Small intestine (tissue), 16 donors: ENCODE data around the gene WDR45. TPM values are rescaled to one million over a fixed set of nuclear protein-coding genes. Genes with fewer than 3 reads are reported as not detected.
"Not testable (repeated sequence)": the region's sequence is repeated elsewhere in the genome, so short reads cannot be mapped to it uniquely, and the experiment has no call there.

Experiments used
- DNase-seq, 2 donors: peaks; one replicate each; pipeline versions ENCODE4 v3.0.0 to v3.0.0-alpha.2; 2013
- FAIRE-seq: peaks from 2 replicates; lab custom pipeline; 2012; peaks lifted over from hg19 to GRCh38; lab: Jason Lieb, UNC
- H3K27ac ChIP-seq, 3 donors: one replicate each; pipeline ENCODE4 v1.5.1; 2013; ENCODE audit warnings: low read length in 2 of 3, mild to moderate bottlenecking in 2 of 3, control low read depth in 1 of 3, inconsistent platforms in 1 of 3, low read depth in 1 of 3, moderate library complexity in 1 of 3
- H3K27me3 ChIP-seq, 3 donors: one replicate each; pipeline ENCODE4 v1.6.1; 2013; ENCODE audit warnings: low read length in 3 of 3, inconsistent platforms in 1 of 3; ENCODE audit not compliant: control insufficient read depth in 3 of 3, insufficient read depth in 3 of 3
- H3K36me3 ChIP-seq, 3 donors: one replicate each; pipeline ENCODE4 v1.6.1; 2013; ENCODE audit warnings: low read length in 3 of 3, inconsistent platforms in 1 of 3, low read depth in 1 of 3, mild to moderate bottlenecking in 1 of 3, moderate library complexity in 1 of 3; ENCODE audit not compliant: control insufficient read depth in 3 of 3, insufficient read depth in 2 of 3
- H3K4me1 ChIP-seq, 3 donors: one replicate each; pipeline ENCODE4 v1.6.1; 2013; ENCODE audit warnings: low read length in 2 of 3, inconsistent platforms in 1 of 3, low read depth in 1 of 3, mild to moderate bottlenecking in 1 of 3, moderate library complexity in 1 of 3; ENCODE audit not compliant: control insufficient read depth in 3 of 3, insufficient read depth in 2 of 3
- H3K4me3 ChIP-seq, 3 donors: one replicate each; pipeline ENCODE4 v1.5.1; 2013; ENCODE audit warnings: low read length in 3 of 3, control low read depth in 1 of 3, inconsistent platforms in 1 of 3, low read depth in 1 of 3, mild to moderate bottlenecking in 1 of 3, moderate library complexity in 1 of 3
- H3K9me3 ChIP-seq, 2 donors: one replicate each; pipeline ENCODE4 v1.6.1; 2013; ENCODE audit warnings: low read depth in 1 of 2, low read length in 1 of 2; ENCODE audit not compliant: control insufficient read depth in 2 of 2, insufficient read depth in 1 of 2
- WGBS, 3 donors: extraction: QIAGEN DNeasy Blood & Tissue Kit; methylation state at CpG; one replicate each; pipeline ENCODE4 v1.1.7; 2013; 5-methylcytosine and 5-hydroxymethylcytosine counted together
- long read RNA-seq, 10 donors: transcript quantifications; one replicate each; lab custom pipeline, GENCODE V29; 2026
- polyA plus RNA-seq, 4 donors: library from polyadenylated mRNA; stranded (reverse) in 3 of 4; unstranded in 1 of 4; fragments of 200-250 nt in 3 of 4; fragments of 120-200 nt in 1 of 4; gene quantifications; one replicate each; pipeline versions ENCODE4 v1.2.1 to v1.2.3, GENCODE V29; 2013
- donor health status: healthy with polysubstance abuse.
- donor health status: control.
- donor health status: control.
- donor health status: Bipolar disorder and iron deficiency.
- donor health status: healthy.

Gene WDR45
- polyA plus RNA-seq, result 100 to 1,000 TPM in 1 of 4 donors, 10 to 100 TPM in 3; 47.3 to 122 (median 73.1) TPM
- long read RNA-seq, donor 1, transcript WDR45-207 (11 exons, 1,639 nt), result major isoform, 11 of 16 reads
- long read RNA-seq, donor 1, partial matches to known transcripts, result 0 of 16 reads
- long read RNA-seq, donor 1, other reads (novel, unspliced or antisense), result 0 of 16 reads
- long read RNA-seq, donor 2, partial matches to known transcripts, result 0 of 3 reads
- long read RNA-seq, donor 2, other reads (novel, unspliced or antisense), result 0 of 3 reads
- long read RNA-seq, donor 3, transcript WDR45-207 (11 exons, 1,639 nt), result major isoform, 7 of 9 reads
- long read RNA-seq, donor 3, partial matches to known transcripts, result 0 of 9 reads
- long read RNA-seq, donor 3, other reads (novel, unspliced or antisense), result 0 of 9 reads
- long read RNA-seq, donor 4, result 0 reads
- long read RNA-seq, donor 5, partial matches to known transcripts, result 0 of 2 reads
- long read RNA-seq, donor 5, other reads (novel, unspliced or antisense), result 0 of 2 reads
- long read RNA-seq, donor 6, partial matches to known transcripts, result 0 of 2 reads
- long read RNA-seq, donor 6, other reads (novel, unspliced or antisense), result 0 of 2 reads
- long read RNA-seq, donor 7, transcript WDR45-207 (11 exons, 1,639 nt), result major isoform, 15 of 22 reads
- long read RNA-seq, donor 7, partial matches to known transcripts, result 0 of 22 reads
- long read RNA-seq, donor 7, other reads (novel, unspliced or antisense), result 0 of 22 reads
- long read RNA-seq, donor 8, result 0 reads
- long read RNA-seq, donor 9, partial matches to known transcripts, result 0 of 1 reads
- long read RNA-seq, donor 9, other reads (novel, unspliced or antisense), result 0 of 1 reads
- long read RNA-seq, donor 10, transcript WDR45-207 (11 exons, 1,639 nt), result major isoform, 5 of 9 reads
- long read RNA-seq, donor 10, partial matches to known transcripts, result 0 of 9 reads
- long read RNA-seq, donor 10, other reads (novel, unspliced or antisense), result 0 of 9 reads

- Histone ChIP-seq H3K36me3 (peaks cover 0 to 28% (median 0%) of the 10 kb centered on the region in 3 donors), H3K27me3 (no peaks in the 10 kb centered on the region), H3K9me3 (no peaks in the 10 kb centered on the region), H3K27ac (peak within 1 kb of the TSS; percentile 90 to 97 (median 96)), H3K4me3 (peak within 1 kb of the TSS; percentile 71 to 85 (median 75)), H3K4me1 (no peaks in the 10 kb centered on the region)
- DNase-seq, result peak; percentile 76 to 80
- WGBS, 3 donors, result 1 to 44% (median 11%) methylated on average over 34 to 55 of the region's 55 CpGs
- FAIRE-seq, result no peak
Observed at GRCh38 chrX:49079489-49080428, at the start of gene WDR45. WDR45 (minus strand) TSS chrX:49079887; CDS start chrX:49078095, 1,792 bp downstream.

DNA sequence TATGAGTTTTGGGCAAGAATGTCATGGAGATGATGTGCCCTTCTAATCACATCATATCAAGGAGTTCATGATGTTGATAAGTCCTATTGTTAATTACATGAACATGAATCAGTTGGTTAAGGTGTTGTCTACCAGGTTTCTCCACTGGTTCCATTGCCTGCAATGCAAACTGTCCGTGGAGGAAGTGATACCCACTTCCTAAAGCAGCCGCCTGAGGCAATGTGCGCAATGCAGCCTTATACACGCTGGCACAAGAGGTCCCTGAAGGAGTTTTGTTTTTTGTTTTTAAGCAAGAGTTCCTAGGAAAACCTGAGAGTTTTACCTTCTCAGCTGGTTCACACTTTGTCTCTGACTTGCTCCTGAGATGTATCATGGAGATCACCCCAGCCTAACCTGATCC is 49.7 kb upstream of the WDR45 start:
- no peaks in the 10 kb centered on the region for H3K9me3 ChIP-seq
- H3K27me3 ChIP-seq, result no peaks in the 10 kb centered on the region
- H3K4me1 ChIP-seq, result no peaks in the 10 kb centered on the region
- WGBS, 3 donors, result 70 to 94% (median 84%) methylated on average over 4 of the region's 4 CpGs
- H3K27ac ChIP-seq, result no peak overlapping the region
- no peak for DNase-seq
- no peak for FAIRE-seq
- H3K4me3 ChIP-seq, result no peak overlapping the region
- no peaks in the 10 kb centered on the region for H3K36me3 ChIP-seq

DNA sequence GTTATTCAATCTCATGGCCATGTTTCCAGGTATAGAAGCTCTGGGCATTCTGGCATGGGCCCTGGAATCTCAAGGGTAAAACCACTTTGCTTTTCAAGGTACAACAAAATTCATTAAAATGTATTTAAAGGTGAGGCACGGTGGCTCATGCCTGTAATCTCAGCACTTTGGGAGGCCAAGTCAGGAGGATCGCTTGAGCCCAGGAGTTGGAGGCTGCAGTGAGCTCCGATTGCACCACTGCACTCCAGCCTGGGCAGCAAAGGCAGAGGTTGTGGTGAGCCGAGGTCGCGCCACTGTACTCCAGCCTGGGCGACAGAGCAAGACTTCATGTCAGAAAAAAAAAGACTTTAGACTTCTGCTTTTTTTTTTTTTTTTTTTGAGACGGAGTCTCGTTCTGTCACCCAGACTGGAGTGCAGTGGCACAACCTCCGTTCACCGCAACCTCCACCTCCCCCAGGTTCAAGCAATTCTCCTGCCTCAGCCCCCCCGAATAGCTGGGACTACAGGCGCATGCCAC is 48.1 kb upstream of the WDR45 start:
- not testable (repeated sequence) for DNase-seq, H3K36me3 ChIP-seq, H3K27ac ChIP-seq, FAIRE-seq, H3K9me3 ChIP-seq, H3K27me3 ChIP-seq, H3K4me3 ChIP-seq, H3K4me1 ChIP-seq
- WGBS, 3 donors, result 75 to 91% (median 82%) methylated on average over 10 to 13 of the region's 13 CpGs

DNA sequence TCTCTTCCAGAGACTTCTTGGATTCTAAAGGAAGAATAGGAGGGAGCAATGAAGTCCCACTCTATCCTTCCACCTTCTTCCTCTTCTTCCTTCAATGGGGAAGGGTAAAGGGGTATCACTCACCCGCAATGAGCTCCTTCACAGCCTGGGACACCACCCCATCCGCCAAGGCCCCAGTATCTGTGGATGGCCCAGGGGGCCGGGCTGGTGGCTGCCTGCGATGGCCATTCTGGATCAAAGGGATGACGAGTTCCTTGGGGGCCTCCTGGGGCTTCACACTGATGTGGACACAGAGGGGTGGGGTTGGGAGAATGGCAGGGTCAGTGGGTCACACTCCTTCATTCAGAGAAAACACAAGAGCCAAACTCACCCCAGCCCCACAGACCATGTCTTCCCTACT is 42.8 kb upstream of the WDR45 start:
- WGBS, 3 donors, result 60 to 77% (median 77%) methylated on average over 2 to 5 of the region's 5 CpGs
- no peaks in the 10 kb centered on the region for H3K27me3 ChIP-seq
- H3K9me3 ChIP-seq, result no peaks in the 10 kb centered on the region
- DNase-seq, result no peak
- H3K4me1 ChIP-seq, result peaks cover 0 to 4% (median 0%) of the 10 kb centered on the region in 3 donors
- H3K36me3 ChIP-seq, result peaks cover 0 to 24% (median 0%) of the 10 kb centered on the region in 3 donors
- H3K4me3 ChIP-seq, result peak overlapping the region in 2 of 3 donors; percentile 70 to 93
- H3K27ac ChIP-seq, result no peak overlapping the region
- no peak for FAIRE-seq

DNA sequence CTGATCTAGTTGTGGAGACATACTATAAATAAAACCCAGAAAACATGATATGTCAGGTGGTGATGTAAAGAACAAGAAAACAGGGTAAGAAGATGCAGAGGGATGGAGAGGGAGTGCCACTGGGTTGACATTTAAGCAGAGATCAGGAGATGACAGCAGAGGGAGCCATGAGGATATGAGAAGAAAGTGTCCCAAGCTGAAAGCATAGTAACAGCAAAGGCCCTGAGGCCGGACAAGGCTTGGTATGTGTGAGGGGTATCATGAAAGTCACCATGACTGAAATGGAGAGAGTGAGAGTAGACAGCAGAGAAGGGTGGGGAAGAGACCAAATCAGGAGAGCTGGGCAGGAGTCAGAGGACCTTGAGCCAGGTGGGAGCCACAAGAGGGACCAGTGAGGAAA is 40.4 kb upstream of the WDR45 start:
- Histone ChIP-seq H3K27me3 (no peaks in the 10 kb centered on the region), H3K36me3 (peaks cover 0 to 45% (median 4%) of the 10 kb centered on the region in 3 donors), H3K27ac (no peak overlapping the region), H3K4me1 (peaks cover 0 to 4% (median 0%) of the 10 kb centered on the region in 3 donors), H3K4me3 (no peak overlapping the region), H3K9me3 (no peaks in the 10 kb centered on the region)
- peak in 1 of 2 donors; percentile 15 for DNase-seq
- 58 to 68% (median 60%) methylated on average over 1 of the region's 1 CpG for WGBS, 3 donors
- FAIRE-seq, result no peak

- 60 to 79% (median 64%) methylated on average over 4 to 6 of the region's 6 CpGs for WGBS, 3 donors
- Histone ChIP-seq H3K4me3 (no peak overlapping the region), H3K36me3 (peaks cover 0 to 57% (median 6%) of the 10 kb centered on the region in 3 donors), H3K9me3 (no peaks in the 10 kb centered on the region), H3K4me1 (peaks cover 0 to 3% (median 0%) of the 10 kb centered on the region in 3 donors), H3K27me3 (no peaks in the 10 kb centered on the region), H3K27ac (no peak overlapping the region)
- FAIRE-seq (no peak), DNase-seq (no peak)
Observed at GRCh38 chrX:49117581-49117980, 37.9 kb upstream of the WDR45 start.

- 80 to 93% (median 89%) methylated on average over 5 of the region's 5 CpGs for WGBS, 3 donors
- peaks cover 0 to 59% (median 6%) of the 10 kb centered on the region in 3 donors for H3K36me3 ChIP-seq
Observed at GRCh38 chrX:49116716-49117115, 37.0 kb upstream of the WDR45 start.

More at GRCh38 chrX:49116716-49117115, 37.0 kb upstream of the WDR45 start:
- H3K4me3 ChIP-seq, result no peak overlapping the region
- no peak for FAIRE-seq
- no peaks in the 10 kb centered on the region for H3K9me3 ChIP-seq
- no peak overlapping the region for H3K27ac ChIP-seq
- no peaks in the 10 kb centered on the region for H3K4me1 ChIP-seq
- no peaks in the 10 kb centered on the region for H3K27me3 ChIP-seq
- DNase-seq, result no peak
